Effector CD4-positive, alpha-beta T cell (primary cell): ENCODE results near the gene NRP1.

Experiments
- DNase-seq: peaks from one replicate; pipeline ENCODE4 v3.0.0-alpha.2; 2020

NRP1 gene

DNA sequence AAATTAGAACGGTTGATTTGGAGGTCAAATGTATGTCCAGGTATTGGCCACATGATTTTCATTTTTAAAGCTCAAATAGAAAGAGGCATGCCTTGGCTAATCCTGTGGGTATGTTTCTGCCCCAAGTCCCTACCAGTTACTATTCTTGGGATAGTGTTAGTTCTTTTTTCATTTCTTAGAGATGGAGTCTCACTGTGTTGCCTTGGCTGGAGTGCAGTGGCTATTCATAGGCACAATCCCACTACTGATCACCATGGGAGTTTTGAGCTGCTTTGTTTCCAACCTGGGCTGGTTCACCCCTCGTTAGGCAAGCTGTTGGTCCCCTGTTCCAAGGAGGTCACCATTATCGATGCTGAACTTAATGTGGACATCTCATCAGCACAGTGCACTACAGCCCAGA, 46.3 kb downstream of the NRP1 start:
- DNase-seq, result no peak

DNA sequence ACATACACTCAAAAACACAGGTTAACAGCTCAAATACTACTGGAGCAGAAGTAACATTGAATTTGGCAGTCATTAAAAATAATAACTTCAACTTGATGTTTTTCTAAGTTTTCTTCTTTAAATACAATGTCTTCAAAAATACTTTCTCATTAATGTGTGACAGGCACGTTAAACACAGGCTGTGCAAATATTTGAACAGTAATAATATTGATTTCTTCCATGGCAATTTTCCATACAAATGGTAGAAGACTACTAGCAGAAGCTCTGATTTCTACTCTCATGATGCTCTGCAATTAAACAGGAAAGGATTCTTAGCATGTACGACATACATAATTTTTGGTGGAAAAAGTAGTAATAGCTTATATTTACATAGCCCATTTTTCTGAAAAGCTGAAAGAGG, 47.4 kb downstream of the NRP1 start:
- DNase-seq, result no peak

DNA sequence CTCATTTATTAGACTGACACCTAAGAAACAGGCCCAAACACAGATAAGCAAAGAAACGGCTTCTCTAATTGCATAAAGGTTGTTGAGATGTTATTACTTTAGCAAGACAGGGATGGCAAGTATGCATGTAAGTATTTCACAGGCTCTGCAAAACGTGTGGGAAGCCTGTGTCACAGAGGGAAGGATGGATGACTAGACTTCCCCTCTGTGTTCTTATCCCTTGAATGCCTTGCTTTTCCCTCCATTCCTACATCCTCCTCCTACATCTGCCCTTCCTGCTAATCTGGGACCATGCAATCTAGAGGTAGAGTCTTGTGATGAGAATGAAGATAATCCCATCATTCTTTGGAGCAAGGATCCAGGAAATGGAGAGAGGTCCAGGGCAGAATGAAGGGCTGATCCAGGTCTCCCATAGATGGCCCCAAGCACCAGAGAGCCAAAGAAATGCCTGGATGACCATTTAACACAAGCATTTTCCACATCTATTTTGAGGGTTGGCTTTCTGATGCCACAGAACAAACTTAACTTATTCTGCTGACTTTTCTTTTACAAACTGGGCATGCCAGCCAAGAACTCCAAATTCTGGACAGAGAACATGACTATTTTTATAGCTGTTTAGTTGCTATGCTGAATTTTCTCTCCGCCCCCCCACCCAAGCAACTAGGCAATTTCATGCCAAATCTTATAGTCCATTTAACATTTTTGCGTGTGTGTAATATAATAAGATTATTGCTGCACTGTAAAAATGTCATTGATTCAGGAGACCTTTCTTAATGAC, 48.1 kb downstream of the NRP1 start:
- DNase-seq, result no peak

DNA sequence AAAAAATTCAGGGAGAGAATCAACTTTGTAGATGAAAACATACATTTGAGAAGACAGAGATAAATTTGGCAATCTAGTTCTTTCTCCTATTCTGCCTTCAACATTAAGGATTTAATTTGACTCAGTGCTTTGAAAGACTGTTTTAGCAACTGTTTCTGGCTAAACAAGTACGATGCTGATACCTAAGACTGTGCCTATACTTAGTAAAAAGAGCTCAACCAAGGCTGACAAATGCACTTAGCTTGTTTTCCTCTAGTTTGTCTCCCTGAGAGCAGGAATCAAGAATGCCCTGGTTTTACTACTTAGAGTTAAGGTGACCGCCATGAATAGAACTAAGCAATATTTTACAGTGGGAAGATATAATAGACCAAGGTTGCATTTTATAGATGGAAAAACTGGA, 49.5 kb downstream of the NRP1 start:
- DNase-seq, result no peak

DNA sequence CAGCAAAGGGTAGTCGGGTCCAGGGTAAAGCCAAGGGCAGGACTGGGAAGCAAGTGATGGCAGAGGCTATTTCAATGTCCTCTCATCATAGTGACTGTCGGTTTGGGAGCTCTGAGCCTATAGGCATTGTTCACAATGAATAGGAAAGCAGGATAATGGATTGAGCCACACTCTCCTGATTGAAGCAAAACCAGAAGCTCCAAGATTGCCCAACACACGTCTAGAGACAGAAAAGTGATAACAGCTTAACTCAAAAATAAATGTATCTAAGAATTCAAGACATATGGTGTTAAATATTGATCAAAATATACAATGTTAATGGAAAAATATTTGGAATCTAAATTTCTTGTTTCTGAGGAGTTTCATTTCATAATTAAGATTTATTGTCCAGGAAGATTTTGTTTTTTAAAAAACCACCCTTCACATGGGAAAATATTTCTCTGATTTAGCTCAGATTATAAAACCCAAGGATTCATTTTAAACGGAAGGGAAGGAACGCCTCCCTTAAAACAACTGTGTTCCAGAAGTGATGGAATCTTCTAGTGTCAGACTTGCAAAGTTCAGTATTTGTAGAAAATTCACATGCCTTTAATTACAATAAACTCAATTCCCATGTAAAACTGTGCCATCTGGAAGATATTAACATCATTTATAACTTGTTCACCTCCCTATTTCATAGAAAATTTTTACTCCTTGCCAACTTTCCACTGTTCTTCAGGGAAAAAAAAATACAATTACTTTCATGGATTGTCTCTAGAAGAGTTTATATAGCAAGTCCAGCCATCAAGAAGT, 54.5 kb downstream of the NRP1 start:
- DNase-seq, result no peak

DNA sequence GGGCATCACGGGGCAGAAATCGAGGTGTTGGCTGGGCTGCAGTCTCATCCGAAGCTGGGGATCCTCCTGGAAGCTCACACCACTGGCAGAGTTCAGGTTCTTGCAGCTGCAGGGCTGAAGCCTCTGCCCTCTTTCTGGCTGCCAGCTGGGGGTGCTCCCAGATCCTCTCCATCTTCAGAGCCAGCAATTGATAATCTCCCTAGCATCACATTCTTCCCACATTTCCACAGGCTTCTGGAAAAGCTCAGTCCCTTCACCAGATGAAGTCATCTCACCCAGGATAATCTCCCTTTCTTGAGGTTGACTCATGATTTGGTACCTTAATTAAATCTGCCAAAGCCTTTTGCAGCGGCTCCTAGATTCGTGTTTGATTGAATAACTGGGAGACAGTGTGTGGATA, 55.2 kb downstream of the NRP1 start:
- no peak for DNase-seq

DNA sequence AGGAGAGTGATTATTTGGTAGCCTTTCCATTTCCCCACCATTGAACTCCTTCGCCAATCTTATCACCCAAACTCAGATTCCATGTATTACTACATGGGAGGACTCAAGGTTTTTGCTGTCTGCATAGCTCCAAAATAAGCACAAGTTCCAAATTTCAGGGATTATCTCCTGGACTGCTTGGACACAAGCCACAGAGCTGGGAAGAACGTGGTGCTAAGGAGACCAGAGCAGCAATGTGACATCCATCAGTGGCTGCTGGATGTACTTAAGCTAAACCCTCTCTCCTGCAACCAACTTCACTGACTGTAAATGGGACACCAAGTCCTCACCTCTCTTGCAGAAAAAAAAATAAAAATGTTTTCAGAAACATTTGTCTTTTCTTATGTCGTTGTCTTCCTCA, 56.3 kb downstream of the NRP1 start:
- DNase-seq, result no peak

- DNase-seq, result no peak
These were observed 57.3 kb downstream of the NRP1 start for GRCh38 chr10:33277135-33277536.

DNA sequence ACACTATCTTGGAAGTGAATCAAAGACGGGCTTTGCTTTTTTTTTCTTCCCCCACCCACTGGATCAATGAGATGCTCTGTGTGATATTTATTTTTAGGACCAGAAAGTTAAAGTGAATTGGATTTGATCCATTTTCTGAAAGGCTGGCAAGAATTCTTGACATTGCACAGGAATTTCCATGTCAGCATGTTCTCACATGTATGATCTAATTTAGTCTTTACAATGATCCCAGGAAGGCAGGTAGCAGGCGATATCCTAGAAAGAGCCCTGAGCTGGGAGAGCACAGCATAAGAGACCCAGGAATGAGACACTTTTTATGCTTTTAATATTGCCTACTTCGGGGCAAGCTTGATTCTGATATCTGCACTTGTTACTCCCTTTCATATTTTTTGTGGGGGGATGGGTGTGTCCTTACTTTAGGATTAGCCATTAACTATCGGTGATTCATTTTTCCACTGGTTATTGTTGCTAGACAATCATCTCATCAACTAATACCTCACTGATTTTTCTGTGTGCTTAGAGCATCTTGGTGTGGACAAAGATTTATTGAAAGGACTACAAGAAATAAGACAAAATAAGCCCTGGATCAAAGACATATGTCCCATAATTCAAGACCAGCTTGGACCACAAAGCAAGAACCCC, 58.1 kb downstream of the NRP1 start:
- DNase-seq, result no peak

- DNase-seq, result no peak
These were observed 60.2 kb downstream of the NRP1 start for GRCh38 chr10:33274096-33274785.

DNA sequence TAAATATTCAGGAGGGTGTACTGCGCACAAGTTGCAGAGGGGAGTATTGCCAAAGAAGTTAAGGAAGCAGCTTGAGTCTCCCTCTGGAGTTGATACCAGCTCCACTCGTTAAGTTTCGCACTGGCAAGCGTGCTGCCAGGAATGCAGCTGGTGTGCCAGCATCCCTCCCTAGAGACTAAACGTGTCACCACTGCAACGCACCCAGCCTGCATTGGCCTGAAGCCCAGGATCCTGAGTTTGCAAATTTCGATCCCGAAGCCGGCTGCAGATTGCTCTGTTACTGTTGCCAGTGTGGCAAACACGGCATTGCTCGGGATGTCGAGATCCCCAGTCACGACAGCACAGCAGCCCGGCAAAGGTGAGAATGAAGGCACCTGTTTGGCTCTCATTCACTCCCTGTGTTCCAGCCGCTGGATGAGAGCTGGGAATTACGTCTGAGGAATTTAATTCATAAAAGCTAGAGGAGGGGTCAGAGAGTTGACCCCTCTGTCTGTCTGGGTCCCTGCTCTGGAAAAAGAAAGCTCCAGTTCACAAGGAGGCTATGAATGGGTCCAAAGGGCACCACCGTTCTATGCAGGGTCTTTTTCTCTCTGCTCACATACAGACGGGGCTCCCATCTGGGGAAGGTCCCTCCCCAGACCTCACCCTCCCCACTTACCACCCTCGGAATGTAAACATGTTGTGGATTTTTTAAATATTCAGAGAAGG, 61.0 kb downstream of the NRP1 start:
- no peak for DNase-seq

DNA sequence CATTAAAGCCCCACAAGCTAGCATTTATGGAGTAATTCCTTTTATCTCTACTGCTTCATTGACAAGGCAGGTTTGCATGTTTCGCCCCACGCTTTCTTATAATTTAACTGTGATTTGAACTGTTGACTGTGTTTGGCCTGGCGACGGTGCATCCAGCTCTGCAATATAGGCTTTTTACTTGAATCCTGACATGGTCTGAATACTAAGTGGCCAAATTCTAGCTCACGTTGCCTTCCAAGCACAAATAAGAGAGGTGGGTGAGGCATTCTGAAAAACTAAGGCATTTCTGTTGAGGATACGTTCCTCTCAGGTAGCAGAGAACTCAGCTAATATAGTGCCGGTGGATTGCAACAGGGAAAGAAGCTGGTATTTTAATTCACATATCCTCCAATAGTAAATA, 61.8 kb downstream of the NRP1 start:
- DNase-seq, result no peak

- DNase-seq, result no peak
These were observed 62.4 kb downstream of the NRP1 start for GRCh38 chr10:33271969-33272583.

DNA sequence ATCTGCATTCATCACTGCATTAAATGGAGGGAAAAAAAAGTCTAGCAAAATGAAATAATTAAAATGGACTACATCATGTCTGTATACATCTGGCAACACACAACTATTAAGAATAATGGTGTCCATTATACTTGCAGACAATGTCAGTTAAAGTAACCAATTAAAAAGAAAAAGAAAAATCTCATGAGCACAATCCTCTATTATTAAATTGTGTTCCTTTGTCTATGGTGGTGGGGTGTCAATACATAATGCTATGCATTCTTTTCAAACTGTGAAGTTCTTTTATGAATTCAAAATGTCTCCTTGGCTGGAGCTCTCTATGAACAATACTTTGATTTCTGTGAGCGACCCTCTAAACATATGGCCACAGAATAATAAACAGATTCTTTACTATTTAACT, 63.5 kb downstream of the NRP1 start:
- no peak for DNase-seq

DNA sequence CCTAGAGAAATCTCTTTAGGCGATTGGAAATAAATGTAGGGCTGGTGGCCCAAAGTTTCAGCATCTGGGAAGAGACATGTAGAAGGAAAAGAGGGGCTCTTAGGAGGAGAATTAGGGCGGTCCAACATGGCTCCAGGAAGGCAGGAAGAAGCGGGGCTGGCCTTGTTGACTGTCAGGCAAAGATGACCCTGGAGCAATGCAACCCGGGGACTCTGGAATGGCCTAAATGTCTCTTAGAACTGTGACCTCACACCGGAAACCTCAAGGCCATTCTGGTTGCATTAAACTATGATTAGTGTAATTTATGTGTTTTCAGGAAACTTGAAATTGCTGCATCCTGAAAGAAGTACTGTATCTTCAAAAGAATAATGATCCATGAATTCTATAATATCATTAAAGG, 66.8 kb downstream of the NRP1 start:
- no peak for DNase-seq

DNA sequence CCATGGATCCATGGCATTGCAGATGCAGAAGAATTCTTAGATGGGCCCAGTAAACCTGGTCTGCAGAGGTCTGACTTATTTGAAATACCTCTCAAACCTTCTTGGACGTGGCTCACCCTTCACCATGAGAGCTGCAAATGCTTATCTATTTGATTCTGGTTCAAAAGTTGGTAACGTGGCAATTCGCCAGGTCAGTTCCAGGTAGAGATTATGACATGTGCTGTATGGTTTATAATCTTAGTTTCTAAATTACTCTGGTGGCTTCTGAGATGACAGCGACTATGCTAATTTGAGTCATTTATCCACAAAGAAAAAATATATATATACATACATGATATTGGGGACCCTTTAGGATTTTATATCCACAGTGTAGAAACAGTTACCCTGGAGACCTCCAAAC, 68.8 kb downstream of the NRP1 start:
- no peak for DNase-seq

DNA sequence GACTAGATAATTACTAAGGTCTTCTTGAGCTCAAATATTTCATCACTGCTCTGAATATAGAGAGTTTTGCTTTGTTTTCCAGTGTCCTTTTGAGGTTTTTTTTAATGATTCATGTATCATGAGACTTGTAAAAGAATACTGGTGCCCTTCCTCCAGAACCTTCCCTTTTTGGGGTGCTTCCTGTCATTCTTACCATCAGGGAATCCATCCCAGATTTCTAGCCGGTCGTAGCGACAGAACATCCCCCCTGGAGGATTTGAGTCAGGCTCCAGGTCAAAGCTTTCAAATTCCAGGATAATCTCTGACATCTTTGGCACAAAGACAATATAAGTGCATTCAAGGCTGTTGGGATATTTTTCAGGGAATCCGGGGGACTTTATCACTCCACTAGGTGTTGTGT, 71.0 kb downstream of the NRP1 start:
- DNase-seq, result no peak

DNA sequence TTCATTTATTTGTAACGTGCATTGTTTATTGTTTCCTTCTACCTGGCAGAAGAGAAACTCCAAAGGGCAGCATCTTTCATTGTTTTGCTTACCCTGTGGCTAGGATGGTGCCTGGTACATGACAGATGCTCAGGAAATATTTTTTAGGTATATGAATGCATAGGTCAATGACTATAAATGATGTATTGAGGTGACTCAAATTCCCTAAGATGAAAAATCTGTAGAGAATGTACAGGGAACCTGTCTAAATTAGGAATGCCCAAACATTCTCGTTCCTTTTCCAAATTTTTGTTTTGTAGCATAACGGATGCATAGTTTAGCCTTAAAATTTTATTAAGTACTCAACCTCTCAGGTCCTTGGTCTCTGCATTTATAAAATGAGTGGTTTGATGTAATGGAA, 71.6 kb downstream of the NRP1 start:
- DNase-seq, result no peak

GRCh38 chr10:33260403-33261149, 73.9 kb downstream of the NRP1 start:
- no peak for DNase-seq

- no peak for DNase-seq
These were observed 75.5 kb downstream of the NRP1 start for GRCh38 chr10:33258967-33259366.

DNA sequence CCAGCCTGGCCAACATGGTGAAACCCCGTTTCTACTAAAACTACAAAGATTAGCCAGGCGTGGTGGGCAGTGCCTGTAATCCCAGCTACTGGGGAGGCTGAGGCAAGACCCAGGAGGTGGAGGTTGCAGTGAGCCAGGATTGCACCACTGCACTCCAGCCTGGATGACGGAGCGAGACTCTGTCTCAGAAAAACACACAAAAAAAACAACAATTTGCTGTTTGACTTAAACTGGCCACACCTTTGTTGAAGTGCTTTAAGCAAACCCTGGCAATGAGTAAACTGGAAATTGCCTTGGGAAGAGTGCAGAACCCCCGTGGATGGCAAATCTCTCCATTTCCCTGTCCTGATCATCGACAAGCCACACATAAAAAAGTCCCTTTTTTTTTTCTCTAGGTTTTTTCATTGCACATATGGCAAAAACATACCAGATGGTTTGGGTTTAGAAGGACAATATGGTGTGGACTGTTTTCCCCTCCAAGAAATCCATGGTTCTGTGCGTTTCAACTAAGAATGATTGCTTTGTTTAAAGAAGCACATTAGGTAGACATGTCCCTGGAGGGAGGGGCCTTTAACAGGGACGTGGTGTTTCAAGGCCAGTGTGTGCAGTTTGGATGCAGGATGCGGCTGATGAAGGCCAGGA, 76.9 kb downstream of the NRP1 start:
- DNase-seq, result no peak
